Prostate gland (tissue), 2 donors: ENCODE results near the gene ZNF195.

Source experiments
- POLR2A ChIP-seq: fragments of 450-650 bp; IDR thresholded peaks from one replicate; pipeline ENCODE4 v1.6.1; 2016; ENCODE audit warnings: antibody characterized with exemption, mild to moderate bottlenecking
- POLR2AphosphoS5 ChIP-seq: sonication (generic); formaldehyde crosslinking; IDR thresholded peaks from one replicate; pipeline ENCODE4 v1.6.1; 2017; ENCODE audit warnings: antibody characterized with exemption
- TF ChIP-seq, protein P1 (sequence below), 4 experiments: fragments of 200-600 bp in 2 of 4; fragments of 450-650 bp in 2 of 4; sonication (generic) in 2 of 4; IDR thresholded peaks; 1 replicate in 3 of 4; 2 replicates in 1 of 4; pipeline ENCODE4 v1.5.1; 2016 to 2019; ENCODE audit warnings: antibody characterized with exemption in 4 of 4, mild to moderate bottlenecking in 2 of 4, moderate library complexity in 2 of 4

DNA sequence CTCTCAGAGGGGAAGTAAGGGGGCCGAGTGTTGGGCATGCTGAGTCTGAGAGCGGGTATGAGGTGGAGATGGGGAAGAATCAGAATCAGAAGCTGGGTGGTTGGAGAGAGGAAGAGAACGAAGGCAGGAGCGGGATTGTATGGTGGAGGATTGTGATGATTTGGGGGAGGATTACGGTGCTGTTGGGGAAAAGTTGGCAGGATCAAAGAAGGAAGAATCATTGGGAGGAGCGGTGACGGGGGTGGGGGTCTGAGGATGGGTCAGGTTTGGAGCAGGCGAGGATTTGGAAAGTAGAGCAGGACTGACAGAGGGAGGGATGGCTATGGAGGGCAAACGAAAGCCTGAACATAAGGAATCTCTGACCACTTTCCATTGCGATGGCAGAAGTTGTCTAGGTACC, 22.1 kb downstream of the ZNF195 start:
- TF ChIP-seq POLR2AphosphoS5 (no peak), POLR2A (no peak)
- TF ChIP-seq, protein P1, sequence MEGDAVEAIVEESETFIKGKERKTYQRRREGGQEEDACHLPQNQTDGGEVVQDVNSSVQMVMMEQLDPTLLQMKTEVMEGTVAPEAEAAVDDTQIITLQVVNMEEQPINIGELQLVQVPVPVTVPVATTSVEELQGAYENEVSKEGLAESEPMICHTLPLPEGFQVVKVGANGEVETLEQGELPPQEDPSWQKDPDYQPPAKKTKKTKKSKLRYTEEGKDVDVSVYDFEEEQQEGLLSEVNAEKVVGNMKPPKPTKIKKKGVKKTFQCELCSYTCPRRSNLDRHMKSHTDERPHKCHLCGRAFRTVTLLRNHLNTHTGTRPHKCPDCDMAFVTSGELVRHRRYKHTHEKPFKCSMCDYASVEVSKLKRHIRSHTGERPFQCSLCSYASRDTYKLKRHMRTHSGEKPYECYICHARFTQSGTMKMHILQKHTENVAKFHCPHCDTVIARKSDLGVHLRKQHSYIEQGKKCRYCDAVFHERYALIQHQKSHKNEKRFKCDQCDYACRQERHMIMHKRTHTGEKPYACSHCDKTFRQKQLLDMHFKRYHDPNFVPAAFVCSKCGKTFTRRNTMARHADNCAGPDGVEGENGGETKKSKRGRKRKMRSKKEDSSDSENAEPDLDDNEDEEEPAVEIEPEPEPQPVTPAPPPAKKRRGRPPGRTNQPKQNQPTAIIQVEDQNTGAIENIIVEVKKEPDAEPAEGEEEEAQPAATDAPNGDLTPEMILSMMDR (IDR thresholded peaks at IDR 0.05) = no peak
